Measurements from ENCODE around the gene MRPS10.
"Not testable (repeated sequence)": the region's sequence is repeated elsewhere in the genome, so short reads cannot be mapped to it uniquely, and the experiment has no call there.

Gene MRPS10

DNA sequence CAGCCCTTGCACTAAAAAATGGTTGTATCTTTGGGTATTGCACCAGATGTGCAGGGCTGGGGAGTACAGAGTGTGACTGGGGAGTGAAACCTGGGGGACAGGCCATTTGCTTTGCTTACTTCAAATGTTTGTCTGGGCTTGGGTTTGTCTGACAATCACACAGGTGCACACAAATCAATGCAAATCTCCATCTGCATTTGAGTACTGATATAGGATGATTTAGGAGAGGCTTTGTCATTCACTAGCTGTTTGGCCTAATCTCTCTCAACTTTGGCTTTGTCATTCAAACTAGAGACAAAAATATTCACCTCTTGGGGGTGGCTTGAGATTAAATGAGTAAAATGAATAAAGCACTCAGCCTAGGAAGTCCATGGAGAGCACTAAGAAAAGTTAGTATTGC, 40.7 kb downstream of the MRPS10 start:
- DNase-seq (ENCODE audit: low read depth in 2 of 2) = no peak

DNA sequence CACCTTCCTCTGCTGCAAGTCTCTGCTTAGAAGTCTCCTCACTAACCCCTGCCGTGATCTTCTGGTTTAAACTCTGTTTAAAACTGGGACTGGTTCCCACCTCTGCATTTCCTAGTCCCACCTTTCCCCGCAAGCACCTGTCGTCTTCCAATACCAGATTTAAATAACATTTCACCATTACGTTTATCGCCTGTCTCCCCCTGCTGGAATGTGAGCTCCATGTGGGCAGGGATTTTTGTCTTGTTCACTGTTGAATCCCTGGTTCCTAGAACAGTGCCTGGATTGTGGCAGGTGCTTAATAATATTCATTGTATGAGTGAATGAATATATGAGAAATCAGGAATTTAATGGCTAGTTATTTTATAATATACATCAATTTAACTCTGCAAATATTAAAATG, 41.8 kb downstream of the MRPS10 start:
- no peak for DNase-seq (ENCODE audit: low read depth in 2 of 2)

DNA sequence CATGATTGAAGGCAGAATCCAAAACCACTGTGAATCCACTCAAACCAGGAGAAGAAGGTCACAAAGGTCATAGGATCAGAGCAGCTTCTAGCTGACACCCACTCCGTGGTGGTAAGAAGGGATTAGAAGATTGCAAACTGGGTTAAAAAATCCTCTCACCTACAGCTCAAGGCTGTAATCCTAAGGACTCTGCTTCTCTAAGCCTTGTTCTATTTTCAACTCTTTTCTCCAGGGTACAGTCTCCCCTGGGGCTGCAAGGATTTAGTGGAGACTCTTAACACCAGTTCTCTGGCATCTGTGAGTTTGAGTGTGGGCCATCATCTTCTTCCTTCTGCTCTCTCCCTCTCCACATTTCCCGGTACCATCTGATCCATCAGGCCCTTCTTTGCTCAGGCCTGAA, 44.6 kb downstream of the MRPS10 start, which contains the start of gene GUCA1A:
Gene GUCA1A (plus strand): TSS at position 264 of the 400 bp plus-strand sequence. CDS start 250 bp downstream, outside the sequence.
- no peak for DNase-seq (ENCODE audit: low read depth in 2 of 2)

DNA sequence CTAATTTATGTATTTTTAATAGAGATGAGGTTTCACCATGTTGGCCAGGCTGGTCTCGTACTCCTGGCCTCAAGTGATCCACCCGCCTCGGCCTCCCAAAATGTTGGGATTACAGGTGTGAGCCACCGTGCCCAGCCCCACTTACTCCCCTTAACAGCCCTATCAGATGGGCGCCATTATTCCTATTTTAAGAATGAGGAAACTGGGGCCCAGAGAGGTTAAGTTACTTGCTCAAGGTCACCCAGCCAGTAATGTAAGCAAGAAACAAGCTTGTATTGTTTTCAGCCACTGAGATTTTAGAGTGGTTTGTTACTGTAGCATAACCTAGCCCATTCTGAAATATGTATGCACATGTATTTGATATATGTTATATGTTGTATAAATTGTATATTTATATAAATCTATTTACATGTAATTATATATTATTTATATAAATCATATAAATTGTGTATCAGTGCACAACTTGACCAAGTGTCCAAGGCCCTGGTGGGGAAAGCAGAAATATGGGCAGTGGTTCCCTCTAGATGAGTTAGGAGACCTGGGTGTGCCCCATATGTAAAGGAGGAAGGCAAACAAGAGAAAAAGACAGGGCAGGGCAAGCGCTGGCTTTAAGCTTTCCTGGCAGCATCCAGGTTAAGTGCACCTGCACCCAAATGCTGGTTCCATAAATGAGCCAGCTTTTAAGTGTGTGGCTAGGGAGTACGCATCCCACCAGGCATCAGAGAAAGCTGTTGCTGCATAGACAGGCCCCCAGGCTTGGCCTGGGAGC, 45.7 kb downstream of the MRPS10 start:
- DNase-seq (ENCODE audit: low read depth in 2 of 2) = no peak

DNA sequence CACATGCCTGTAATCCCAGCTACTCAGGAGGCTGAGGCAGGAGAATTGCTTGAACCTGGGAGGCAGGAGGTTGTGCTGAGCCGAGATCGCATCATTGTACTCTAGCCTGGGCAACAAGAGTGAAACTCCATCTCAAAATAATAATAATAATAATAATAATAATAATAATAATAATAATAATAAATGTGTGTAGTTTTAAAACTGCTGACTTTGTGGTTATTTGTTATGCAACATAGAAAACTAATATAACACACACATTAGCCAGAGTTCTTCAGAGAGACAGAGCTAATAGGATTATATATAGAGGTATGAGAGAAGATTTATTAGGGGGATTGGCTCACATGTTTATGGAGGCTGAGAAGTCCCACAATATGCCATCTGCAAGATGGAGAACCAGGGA, 47.9 kb downstream of the MRPS10 start:
- DNase-seq (ENCODE audit: low read depth in 2 of 2) = not testable (repeated sequence)

DNA sequence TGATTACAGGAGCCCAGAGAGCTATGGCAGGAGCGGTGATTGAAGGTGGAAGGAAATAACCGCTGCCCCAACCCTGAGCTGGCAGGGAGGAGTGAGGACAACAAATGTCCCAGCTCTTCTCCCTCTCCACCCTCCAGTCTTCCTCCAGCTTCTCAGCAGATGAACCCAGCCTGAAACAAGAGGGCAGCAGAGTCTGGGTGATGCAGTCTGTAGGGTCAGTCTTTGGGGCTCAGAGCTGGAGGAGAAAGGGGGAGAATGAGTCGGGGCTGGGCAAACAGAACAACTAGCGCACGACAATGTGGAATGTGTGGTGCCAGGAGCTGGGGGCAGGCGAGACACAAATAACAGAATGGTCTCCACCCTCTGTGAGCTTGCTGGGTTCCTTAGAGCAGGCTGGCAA, 49.0 kb downstream of the MRPS10 start:
- no peak for DNase-seq (ENCODE audit: low read depth in 2 of 2)

DNA sequence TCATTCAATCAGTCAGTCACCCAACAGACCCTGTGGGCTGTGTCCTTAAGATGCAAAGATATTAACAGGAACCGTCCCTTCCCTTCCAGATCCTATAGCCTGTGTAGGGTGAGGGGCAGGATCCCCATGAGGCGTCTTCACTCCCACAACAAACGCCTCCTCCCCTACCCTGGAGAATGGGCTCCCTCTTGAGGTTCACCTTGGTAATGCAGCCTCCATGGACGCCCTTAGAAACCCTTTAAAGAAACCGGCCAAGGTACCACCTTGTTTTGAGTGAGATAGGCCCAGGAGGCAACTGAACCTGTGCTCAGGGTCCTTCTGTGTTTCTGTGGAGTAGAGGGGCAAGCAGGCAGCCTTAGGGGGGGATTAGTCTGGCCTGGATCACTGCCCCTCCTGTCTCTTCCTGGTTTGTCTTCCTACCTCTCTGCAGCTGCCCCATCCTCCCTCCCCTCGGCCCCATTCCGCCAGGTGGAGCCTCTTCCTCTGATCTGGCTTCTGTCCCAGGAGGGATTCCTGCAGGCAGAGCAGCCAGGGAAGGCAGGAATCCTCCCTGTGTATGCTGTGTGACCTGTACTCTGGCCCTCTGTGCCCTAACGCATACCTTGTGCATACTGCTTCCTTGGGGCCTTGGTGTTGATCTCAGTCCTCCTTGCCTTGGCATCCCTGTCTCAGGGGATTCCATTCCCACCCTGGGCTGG, 51.1 kb downstream of the MRPS10 start:
- DNase-seq (ENCODE audit: low read depth in 2 of 2) = peak; percentile 45 to 50

DNA sequence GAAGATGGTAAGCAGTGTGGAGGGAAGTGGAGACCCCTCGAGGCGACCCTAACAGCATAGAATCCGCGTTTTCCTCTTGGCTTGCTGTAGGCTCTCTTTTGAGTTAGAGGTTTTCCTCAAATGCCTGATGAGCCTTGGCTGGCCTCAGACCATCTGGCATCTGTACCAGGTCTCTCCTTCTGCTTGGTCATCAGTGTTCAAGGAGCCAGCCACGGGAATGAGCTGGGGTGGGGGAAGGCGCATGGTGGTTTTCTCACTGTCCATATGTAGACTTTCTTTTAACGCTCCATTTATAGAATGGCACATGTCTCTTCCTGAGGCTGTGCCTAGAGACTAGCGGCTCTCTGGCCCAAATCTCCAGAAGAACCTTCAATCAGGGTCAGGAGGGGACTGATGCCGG, 52.6 kb downstream of the MRPS10 start:
- no peak for DNase-seq (ENCODE audit: low read depth in 2 of 2)

DNA sequence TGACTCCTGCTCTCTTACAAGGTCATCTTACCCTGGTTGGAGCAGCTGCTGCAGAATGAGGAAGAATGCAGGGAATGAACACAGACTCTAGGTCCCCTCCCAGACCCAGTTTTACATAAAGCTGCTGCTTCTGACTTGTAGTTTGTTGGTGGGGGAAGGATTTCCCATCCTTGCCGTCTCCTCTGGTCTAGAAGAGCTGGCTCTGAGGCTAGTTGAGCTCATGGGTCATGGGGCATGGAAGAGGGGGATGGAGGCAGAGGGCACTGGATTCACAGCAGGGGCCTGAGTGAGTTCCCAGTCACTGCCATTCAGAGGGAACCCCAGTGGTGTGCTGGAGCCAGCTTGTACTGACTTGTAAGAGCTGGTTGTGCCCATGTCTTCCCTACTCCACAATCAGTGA, 53.7 kb downstream of the MRPS10 start:
- DNase-seq (ENCODE audit: low read depth in 2 of 2) = no peak

DNA sequence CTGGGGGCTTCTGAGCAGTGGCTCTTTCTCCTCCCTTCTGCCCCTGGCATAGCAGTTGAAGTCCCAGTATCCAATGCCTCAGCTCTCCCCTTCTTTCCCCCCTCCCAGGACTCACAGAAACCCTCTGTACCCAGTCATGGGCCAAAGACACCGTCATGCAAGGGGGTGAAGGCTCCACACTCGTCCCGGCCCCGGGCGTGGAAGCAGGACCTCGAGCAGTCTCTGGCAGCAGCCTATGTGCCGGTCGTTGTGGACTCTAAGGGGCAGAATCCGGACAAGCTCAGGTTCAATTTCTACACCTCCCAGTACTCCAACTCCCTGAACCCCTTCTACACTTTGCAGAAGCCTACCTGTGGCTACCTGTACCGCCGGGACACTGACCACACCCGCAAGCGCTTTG, 54.8 kb downstream of the MRPS10 start:
- DNase-seq (ENCODE audit: low read depth in 2 of 2) = no peak

DNA sequence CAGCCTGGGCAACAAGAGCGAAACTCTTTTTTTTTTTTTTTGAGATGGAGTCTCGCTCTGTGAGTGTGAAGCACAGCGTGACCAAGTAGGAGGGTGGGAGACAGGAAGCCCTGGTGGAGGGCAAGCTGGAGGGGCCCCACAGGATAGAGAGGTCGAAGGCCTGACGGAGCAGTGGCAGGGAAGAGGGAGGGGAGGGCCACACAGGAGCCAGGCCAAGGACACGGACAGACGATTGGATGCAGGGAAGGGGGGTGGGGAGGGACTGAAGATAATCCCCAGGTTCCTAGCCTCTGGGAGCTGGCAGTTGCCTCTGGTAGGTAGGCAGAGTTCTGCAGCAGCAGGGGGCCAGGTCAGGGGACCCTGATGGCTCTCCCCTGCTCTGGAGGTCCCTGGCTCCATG, 55.3 kb downstream of the MRPS10 start:
- no peak for DNase-seq (ENCODE audit: low read depth in 2 of 2)

DNA sequence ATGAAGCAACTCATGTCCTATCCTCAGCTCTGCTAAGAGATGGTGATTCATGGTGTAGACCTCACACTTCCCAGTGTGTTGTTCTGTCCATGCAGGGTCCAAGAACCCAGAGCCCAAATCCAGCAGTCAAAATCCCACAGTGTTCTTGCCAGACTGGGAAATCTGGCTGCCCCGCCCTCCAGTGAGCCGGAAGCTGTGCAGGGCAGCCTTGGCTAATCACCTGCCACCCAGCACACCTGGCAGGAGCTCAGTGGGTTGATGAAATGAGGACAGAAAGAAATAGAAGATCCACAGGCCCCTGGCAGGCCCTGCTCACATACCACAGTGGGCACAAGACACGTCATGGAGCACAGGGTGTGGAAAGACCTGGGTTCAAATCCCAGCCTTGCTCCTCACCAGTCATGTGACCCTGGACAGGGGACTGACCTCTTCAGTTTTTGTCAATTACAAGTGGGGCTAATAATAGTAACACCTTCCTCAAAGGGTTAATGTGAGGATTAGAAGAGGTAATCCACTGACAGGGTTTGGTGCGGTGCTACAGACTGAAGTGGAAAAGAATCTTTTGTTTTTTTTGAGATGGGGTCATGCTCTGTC, 58.1 kb downstream of the MRPS10 start:
- DNase-seq (ENCODE audit: low read depth in 2 of 2) = no peak

DNA sequence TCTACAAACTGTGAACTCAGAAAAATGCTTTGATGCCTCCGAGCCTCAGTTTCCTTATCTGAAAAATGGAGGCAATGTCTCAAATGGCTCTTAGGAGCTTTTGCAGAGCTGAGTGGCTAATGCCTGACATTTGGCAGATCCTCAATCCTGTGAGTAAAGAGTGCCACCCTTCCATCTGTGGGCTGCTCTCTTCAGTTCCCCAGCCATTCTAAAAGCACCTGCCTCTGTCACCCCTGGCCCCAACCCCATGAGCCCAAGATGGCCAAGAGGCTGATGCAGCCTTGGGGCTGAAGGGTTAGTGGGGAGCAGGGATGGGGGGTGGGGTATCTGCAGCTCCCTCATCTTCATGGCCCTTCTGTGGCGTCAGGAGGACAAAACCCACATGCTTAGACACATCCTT, 59.0 kb downstream of the MRPS10 start:
- DNase-seq (ENCODE audit: low read depth in 2 of 2) = no peak

DNA sequence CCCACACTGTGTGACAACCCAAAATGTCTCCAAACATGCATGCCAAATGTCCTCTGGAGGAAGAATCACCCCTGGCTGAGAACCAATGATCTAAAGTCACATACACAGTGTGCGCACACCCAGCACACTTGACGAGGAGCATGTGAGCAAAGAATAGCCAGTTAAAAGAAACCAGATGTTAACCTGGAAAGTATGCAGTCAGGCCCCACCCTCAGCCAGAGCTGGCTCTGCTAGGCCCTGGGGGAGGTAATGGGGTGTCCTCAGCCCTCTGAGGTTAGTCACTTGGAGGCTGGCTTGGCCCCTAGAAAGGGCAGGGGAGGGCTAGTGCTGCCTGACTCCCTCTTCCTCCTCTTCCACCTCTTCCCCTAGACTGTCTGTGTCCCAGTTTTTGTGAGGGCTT, 59.6 kb downstream of the MRPS10 start:
- no peak for DNase-seq (ENCODE audit: low read depth in 2 of 2)
